HepG2 (cell line): ENCODE measurements around the gene FKBP5. TPM values are rescaled to one million over a fixed set of nuclear protein-coding genes. Genes with fewer than 3 reads are reported as not detected.

Source experiments
- BRCA1 ChIP-seq: sonication (generic); formaldehyde crosslinking; IDR thresholded peaks from 2 replicates; pipeline ENCODE4 v1.4.0; 2020; ENCODE audit warnings: missing genetic modification reagents
- CHD4 ChIP-seq: fragments of 200-600 bp; sonication (generic); IDR thresholded peaks from 2 replicates; pipeline ENCODE4 v1.7.0; 2017; ENCODE audit warnings: mild to moderate bottlenecking, low read length, borderline replicate concordance
- CREB1 ChIP-seq, 2 experiments: fragments of 450-650 bp in 1 of 2; IDR thresholded peaks; 2 replicates each; pipeline ENCODE4 v1.6.1; 2016 to 2017; ENCODE audit warnings: control low read depth in 1 of 2, mild to moderate bottlenecking in 1 of 2, missing compliant biosample characterization in 1 of 2, missing genetic modification characterization in 1 of 2
- EED ChIP-seq: sonication (generic); formaldehyde crosslinking; IDR thresholded peaks from 2 replicates; pipeline ENCODE4 v1.5.0; 2020; ENCODE audit warnings: mild to moderate bottlenecking, missing genetic modification reagents
- HDAC2 ChIP-seq: sonication (generic); formaldehyde crosslinking; IDR thresholded peaks from 2 replicates; pipeline ENCODE4 v1.4.0; 2020; ENCODE audit warnings: missing genetic modification reagents
- HOXA3 ChIP-seq: sonication (generic); formaldehyde crosslinking; IDR thresholded peaks from 2 replicates; pipeline ENCODE4 v1.5.0; 2020; ENCODE audit warnings: missing genetic modification reagents
- JDP2 ChIP-seq: sonication (generic); formaldehyde crosslinking; IDR thresholded peaks from 2 replicates; pipeline ENCODE4 v1.8.1; 2022; ENCODE audit warnings: missing genetic modification reagents, borderline replicate concordance
- NFKB2 ChIP-seq: sonication (generic); formaldehyde crosslinking; IDR thresholded peaks from 2 replicates; pipeline ENCODE4 v1.4.0; 2020; ENCODE audit warnings: missing genetic modification reagents, borderline replicate concordance
- NRL ChIP-seq: sonication (generic); formaldehyde crosslinking; IDR thresholded peaks from 2 replicates; pipeline ENCODE4 v1.5.0; 2020; ENCODE audit warnings: missing genetic modification reagents, mild to moderate bottlenecking, moderate library complexity, borderline replicate concordance
- RFXAP ChIP-seq: sonication (generic); formaldehyde crosslinking; IDR thresholded peaks from 2 replicates; pipeline ENCODE4 v1.4.0; 2020; ENCODE audit warnings: missing genetic modification reagents, borderline replicate concordance
- SALL1 ChIP-seq: sonication (generic); formaldehyde crosslinking; IDR thresholded peaks from 2 replicates; pipeline ENCODE4 v1.8.0; 2022; ENCODE audit warnings: mild to moderate bottlenecking, missing genetic modification reagents
- SAP130 ChIP-seq: IDR thresholded peaks from 2 replicates; pipeline ENCODE4 v1.6.1; 2016; ENCODE audit warnings: low read depth
- SRY ChIP-seq: sonication (generic); formaldehyde crosslinking; IDR thresholded peaks from 2 replicates; pipeline ENCODE4 v1.8.0; 2022; ENCODE audit warnings: mild to moderate bottlenecking, missing genetic modification reagents
- TAF15 ChIP-seq: fragments of 200-400 bp; formaldehyde crosslinking; IDR thresholded peaks from one replicate; pipeline ENCODE4 v1.6.1; 2018; ENCODE audit warnings: mild to moderate bottlenecking, low read depth, low read length; ENCODE audit not compliant: poor library complexity, severe bottlenecking
- TRIM24 ChIP-seq: sonication (generic); formaldehyde crosslinking; IDR thresholded peaks from 2 replicates; pipeline ENCODE4 v1.8.0; 2022; ENCODE audit warnings: mild to moderate bottlenecking, missing genetic modification reagents
- ZNF10 ChIP-seq: sonication (generic); formaldehyde crosslinking; IDR thresholded peaks from 2 replicates; pipeline ENCODE4 v1.4.0; 2020; ENCODE audit warnings: mild to moderate bottlenecking, low read depth, missing genetic modification reagents, borderline replicate concordance
- ZNF143 ChIP-seq: sonication (generic); formaldehyde crosslinking; IDR thresholded peaks from 2 replicates; pipeline ENCODE4 v1.4.0; 2020; ENCODE audit warnings: missing genetic modification reagents
- ZNF431 ChIP-seq: sonication (generic); formaldehyde crosslinking; IDR thresholded peaks from 2 replicates; pipeline ENCODE4 v1.9.0; 2022; ENCODE audit warnings: missing genetic modification reagents, low read depth, mild to moderate bottlenecking, borderline replicate concordance
- ZNF746 ChIP-seq: sonication (generic); formaldehyde crosslinking; IDR thresholded peaks from 2 replicates; pipeline ENCODE4 v1.8.0; 2022; ENCODE audit warnings: mild to moderate bottlenecking, missing genetic modification reagents
- polyA plus RNA-seq, 8 experiments: library from polyadenylated mRNA; depleted of rRNA in 3 of 8; stranded (reverse) in 7 of 8; unstranded in 1 of 8; fragments of >200 nt; fragmentation: Illumina TruSeq in 4 of 8; extraction: Trizol in 4 of 8; gene quantifications; 2 replicates each; pipeline versions ENCODE4 v1.2.1 to v1.2.3, GENCODE V29; 2011 to 2016; ENCODE audit warnings: low read depth in 4 of 8, missing spikeins in 1 of 8, mixed read lengths in 1 of 8; ENCODE audit not compliant: insufficient read depth in 1 of 8
- total RNA-seq, 5 experiments: library from RNA; depleted of rRNA; stranded (reverse); fragments of >200 nt; fragmentation: Illumina TruSeq; extraction: Trizol; gene quantifications; 2 replicates each; pipeline ENCODE4 v1.2.3, GENCODE V29; 2016; ENCODE audit warnings: low read depth in 1 of 5
- TF ChIP-seq, protein P1 (sequence below): sonication (generic); formaldehyde crosslinking; IDR thresholded peaks from 2 replicates; pipeline ENCODE4 v1.4.0; 2020; ENCODE audit warnings: missing genetic modification reagents
- TF ChIP-seq, protein P2 (sequence below): sonication (generic); formaldehyde crosslinking; IDR thresholded peaks from 2 replicates; pipeline ENCODE4 v1.8.1; 2023; ENCODE audit warnings: mild to moderate bottlenecking, moderate library complexity, missing genetic modification reagents
- TF ChIP-seq, protein P3 (sequence below): sonication (generic); formaldehyde crosslinking; IDR thresholded peaks from 2 replicates; pipeline ENCODE4 v1.8.1; 2022; ENCODE audit warnings: mild to moderate bottlenecking, missing genetic modification reagents
- TF ChIP-seq, protein P4 (sequence below): sonication (generic); formaldehyde crosslinking; IDR thresholded peaks from 2 replicates; pipeline ENCODE4 v1.4.0; 2020; ENCODE audit warnings: missing genetic modification reagents
- TF ChIP-seq, protein P5 (sequence below): sonication (generic); formaldehyde crosslinking; IDR thresholded peaks from 2 replicates; pipeline ENCODE4 v1.4.0; 2020; ENCODE audit warnings: mild to moderate bottlenecking, missing genetic modification reagents

Gene FKBP5
- total and polyA plus RNA-seq, 2 of the 13 experiments (the other 11 are each of a cell fraction or from before 2014, with no cell fraction given): 8.0 to 17.4 TPM

DNA sequence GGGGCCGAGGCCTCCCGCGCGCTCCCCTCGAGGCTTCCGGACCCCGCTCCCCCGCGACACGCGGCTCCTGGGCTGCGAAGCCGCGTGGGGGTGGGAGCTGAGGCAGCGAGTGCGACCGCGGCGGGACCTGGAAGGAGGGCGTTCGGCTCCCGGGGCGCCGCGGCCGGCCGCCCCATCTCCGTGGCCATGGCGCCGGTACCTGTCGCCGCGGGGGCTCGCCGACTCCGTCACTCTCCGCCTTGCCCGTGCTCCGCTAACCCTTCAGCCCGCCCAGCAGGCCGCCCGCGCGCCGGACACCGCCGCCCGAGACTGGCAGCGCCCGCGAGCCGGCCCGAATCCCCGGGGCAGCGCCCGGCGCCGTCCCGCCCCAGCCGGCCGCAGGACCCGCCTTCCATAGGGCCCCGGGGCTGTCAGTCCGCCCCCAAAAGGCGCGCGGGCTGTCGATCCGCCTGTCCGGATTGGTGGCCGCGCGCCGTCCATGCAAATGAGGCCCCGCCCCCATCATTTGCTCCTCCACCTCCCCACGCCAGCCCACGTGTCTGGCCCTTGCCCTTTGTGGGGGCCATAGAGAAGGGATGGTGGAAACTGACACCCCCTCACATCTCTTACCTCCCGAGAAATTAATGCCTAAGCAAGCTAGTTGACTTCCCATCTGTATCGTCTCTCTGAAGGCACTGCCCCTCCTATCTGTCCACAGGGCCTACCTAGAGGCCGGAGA lies at the start of gene FKBP5 (continued):
- TF ChIP-seq, protein P1, sequence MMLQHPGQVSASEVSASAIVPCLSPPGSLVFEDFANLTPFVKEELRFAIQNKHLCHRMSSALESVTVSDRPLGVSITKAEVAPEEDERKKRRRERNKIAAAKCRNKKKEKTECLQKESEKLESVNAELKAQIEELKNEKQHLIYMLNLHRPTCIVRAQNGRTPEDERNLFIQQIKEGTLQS (CRISPR knock-in tag): peak; percentile 26; the same call in 1 of the 2 replicates
- no peak for TF ChIP-seq TAF15
- peak; percentile 20; the same call in 1 of the 2 replicates for TF ChIP-seq ZNF143
- TF ChIP-seq BRCA1 (CRISPR knock-in tag): peak; percentile 29; the same call in 1 of the 2 replicates
- TF ChIP-seq SAP130: peak; percentile 94
- 0 out of 2 replicates have a peak, but pooled peaks have one; percentile 57 for TF ChIP-seq SRY (CRISPR knock-in tag)
- TF ChIP-seq HDAC2 (CRISPR knock-in tag): peak; percentile 60
- TF ChIP-seq, protein P2, sequence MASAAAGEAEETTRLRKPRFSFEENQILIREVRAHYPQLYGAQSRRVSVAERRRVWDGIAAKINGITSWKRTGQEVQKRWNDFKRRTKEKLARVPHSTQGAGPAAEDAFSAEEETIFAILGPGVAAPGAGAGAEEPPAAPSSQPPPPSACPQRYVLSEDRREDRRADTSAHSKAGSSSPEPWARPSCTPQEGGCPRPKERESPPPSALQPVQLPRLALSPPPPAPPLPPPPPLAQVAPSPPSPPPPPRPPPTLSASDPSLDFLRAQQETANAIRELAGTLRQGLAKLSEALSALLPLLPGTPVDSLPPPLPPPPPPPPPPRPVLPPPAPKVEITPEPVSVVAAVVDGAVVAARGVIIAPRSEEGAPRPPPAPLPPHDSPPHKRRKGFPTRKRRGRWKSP (CRISPR knock-in tag): peak; percentile 80; the same call in 1 of the 2 replicates
- peak; percentile 74; the same call in 1 of the 2 replicates for TF ChIP-seq CHD4
- TF ChIP-seq, protein P3, sequence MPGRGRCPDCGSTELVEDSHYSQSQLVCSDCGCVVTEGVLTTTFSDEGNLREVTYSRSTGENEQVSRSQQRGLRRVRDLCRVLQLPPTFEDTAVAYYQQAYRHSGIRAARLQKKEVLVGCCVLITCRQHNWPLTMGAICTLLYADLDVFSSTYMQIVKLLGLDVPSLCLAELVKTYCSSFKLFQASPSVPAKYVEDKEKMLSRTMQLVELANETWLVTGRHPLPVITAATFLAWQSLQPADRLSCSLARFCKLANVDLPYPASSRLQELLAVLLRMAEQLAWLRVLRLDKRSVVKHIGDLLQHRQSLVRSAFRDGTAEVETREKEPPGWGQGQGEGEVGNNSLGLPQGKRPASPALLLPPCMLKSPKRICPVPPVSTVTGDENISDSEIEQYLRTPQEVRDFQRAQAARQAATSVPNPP (CRISPR knock-in tag): no peak; the same call in 1 of the 2 replicates
- TF ChIP-seq, protein P4, sequence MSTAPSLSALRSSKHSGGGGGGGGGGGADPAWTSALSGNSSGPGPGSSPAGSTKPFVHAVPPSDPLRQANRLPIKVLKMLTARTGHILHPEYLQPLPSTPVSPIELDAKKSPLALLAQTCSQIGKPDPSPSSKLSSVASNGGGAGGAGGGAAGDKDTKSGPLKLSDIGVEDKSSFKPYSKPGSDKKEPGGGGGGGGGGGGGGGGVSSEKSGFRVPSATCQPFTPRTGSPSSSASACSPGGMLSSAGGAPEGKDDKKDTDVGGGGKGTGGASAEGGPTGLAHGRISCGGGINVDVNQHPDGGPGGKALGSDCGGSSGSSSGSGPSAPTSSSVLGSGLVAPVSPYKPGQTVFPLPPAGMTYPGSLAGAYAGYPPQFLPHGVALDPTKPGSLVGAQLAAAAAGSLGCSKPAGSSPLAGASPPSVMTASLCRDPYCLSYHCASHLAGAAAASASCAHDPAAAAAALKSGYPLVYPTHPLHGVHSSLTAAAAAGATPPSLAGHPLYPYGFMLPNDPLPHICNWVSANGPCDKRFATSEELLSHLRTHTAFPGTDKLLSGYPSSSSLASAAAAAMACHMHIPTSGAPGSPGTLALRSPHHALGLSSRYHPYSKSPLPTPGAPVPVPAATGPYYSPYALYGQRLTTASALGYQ (CRISPR knock-in tag): no peak
- peak; percentile 44; the same call in 1 of the 2 replicates for TF ChIP-seq ZNF431 (CRISPR knock-in tag)
- peak; percentile 66 for TF ChIP-seq HOXA3 (CRISPR knock-in tag)
- peak; percentile 56; the same call in 1 of the 2 replicates for TF ChIP-seq CREB1 (IDR thresholded peaks at IDR 0.05)
- TF ChIP-seq CREB1 (CRISPR knock-in tag; IDR thresholded peaks at IDR 0.05): no peak
- peak; percentile 66 for TF ChIP-seq SALL1
- TF ChIP-seq, protein P5, sequence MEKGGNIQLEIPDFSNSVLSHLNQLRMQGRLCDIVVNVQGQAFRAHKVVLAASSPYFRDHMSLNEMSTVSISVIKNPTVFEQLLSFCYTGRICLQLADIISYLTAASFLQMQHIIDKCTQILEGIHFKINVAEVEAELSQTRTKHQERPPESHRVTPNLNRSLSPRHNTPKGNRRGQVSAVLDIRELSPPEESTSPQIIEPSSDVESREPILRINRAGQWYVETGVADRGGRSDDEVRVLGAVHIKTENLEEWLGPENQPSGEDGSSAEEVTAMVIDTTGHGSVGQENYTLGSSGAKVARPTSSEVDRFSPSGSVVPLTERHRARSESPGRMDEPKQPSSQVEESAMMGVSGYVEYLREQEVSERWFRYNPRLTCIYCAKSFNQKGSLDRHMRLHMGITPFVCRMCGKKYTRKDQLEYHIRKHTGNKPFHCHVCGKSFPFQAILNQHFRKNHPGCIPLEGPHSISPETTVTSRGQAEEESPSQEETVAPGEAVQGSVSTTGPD (CRISPR knock-in tag): no peak
- TF ChIP-seq RFXAP (CRISPR knock-in tag): peak; percentile 48; the same call in 1 of the 2 replicates
- TF ChIP-seq ZNF10 (CRISPR knock-in tag): no peak
- TF ChIP-seq TRIM24 (CRISPR knock-in tag): no peak
- TF ChIP-seq JDP2 (CRISPR knock-in tag): no peak
- TF ChIP-seq ZNF746: peak; percentile 52; the same call in 1 of the 2 replicates
- TF ChIP-seq NRL (CRISPR knock-in tag): peak; percentile 49; the same call in 1 of the 2 replicates
- TF ChIP-seq NFKB2: no peak
- 0 out of 2 replicates have a peak, but pooled peaks have one; percentile 1 for TF ChIP-seq EED (CRISPR knock-in tag)
